Dedifferentiated amniotic fluid mesenchymal stem cell (primary cell): Measurements from ENCODE around the gene ANKH.

ENCODE experiments used
- DNase-seq: peaks from one replicate; pipeline ENCODE4 v3.0.0-alpha.2; 2016; ENCODE audit errors: extremely low spot score

ANKH gene

GRCh38 chr5:14760548-14761002, 111.0 kb downstream of the ANKH start:
- DNase-seq = no peak

GRCh38 chr5:14759744-14760547, 111.6 kb downstream of the ANKH start:
- no peak for DNase-seq

- DNase-seq = no peak
Measured at GRCh38 chr5:14757850-14758249, 113.7 kb downstream of the ANKH start.

GRCh38 chr5:14756478-14756877, 115.1 kb downstream of the ANKH start:
- DNase-seq = no peak

GRCh38 chr5:14753947-14754346, 117.6 kb downstream of the ANKH start:
- DNase-seq = no peak

- DNase-seq = no peak
Measured at GRCh38 chr5:14753292-14753691, 118.3 kb downstream of the ANKH start.

GRCh38 chr5:14752497-14753071, 119.0 kb downstream of the ANKH start:
- no peak for DNase-seq

GRCh38 chr5:14750712-14751111, 120.9 kb downstream of the ANKH start:
- DNase-seq = no peak

GRCh38 chr5:14749579-14750101, 121.9 kb downstream of the ANKH start:
- DNase-seq = no peak

- no peak for DNase-seq
Measured at GRCh38 chr5:14748180-14748900, 123.2 kb downstream of the ANKH start.

GRCh38 chr5:14745753-14746152, 125.8 kb downstream of the ANKH start:
- DNase-seq = no peak

GRCh38 chr5:14745188-14745563, 126.4 kb downstream of the ANKH start:
- no peak for DNase-seq

- no peak for DNase-seq
Measured at GRCh38 chr5:14744296-14745187, 127.0 kb downstream of the ANKH start.

GRCh38 chr5:14743601-14744295, 127.8 kb downstream of the ANKH start:
- DNase-seq = peak; percentile 20

- DNase-seq = no peak
Measured at GRCh38 chr5:14742498-14742897, 129.1 kb downstream of the ANKH start.

- DNase-seq = no peak
Measured at GRCh38 chr5:14741801-14742440, 129.7 kb downstream of the ANKH start.

GRCh38 chr5:14741131-14741530, 130.4 kb downstream of the ANKH start:
- no peak for DNase-seq

- DNase-seq = no peak
Measured at GRCh38 chr5:14739981-14740380, 131.6 kb downstream of the ANKH start.

GRCh38 chr5:14739538-14739937, 132.0 kb downstream of the ANKH start:
- no peak for DNase-seq

GRCh38 chr5:14738050-14738449, 133.5 kb downstream of the ANKH start:
- no peak for DNase-seq
